MM.1S (cell line): Measurements from ENCODE around the gene EXOSC5.

Source experiments
- CTCF ChIP-seq: fragments of 300-600 bp; sonication (generic); IDR thresholded peaks from 2 replicates; pipeline ENCODE4 v1.5.1; 2016; ENCODE audit warnings: antibody characterized with exemption, low read length, mixed read lengths
- EZH2 ChIP-seq: fragments of 300-600 bp; sonication (generic); optimal IDR thresholded peaks from 2 replicates; pipeline ENCODE3; 2017; ENCODE audit warnings: low read depth, mild to moderate bottlenecking, antibody characterized with exemption, low read length, mixed read lengths

GRCh38 chr19:41436674-41436951 lies 39.5 kb upstream of the EXOSC5 start:
- no peak for TF ChIP-seq CTCF
- TF ChIP-seq EZH2: no peak
